ENCODE data around the gene ARL2BP. TPM values are rescaled to one million over a fixed set of nuclear protein-coding genes. Genes with fewer than 3 reads are reported as not detected.
A peak's percentile ranks its signal among the peaks of the same experiment; 100 is the strongest.

The ARL2BP gene
- polyA plus RNA-seq, 3 donors, result 35.4 to 84.6 (median 84.0) TPM

GRCh38 chr16:57258910-57259475 lies 13.9 kb downstream of the ARL2BP start:
- Histone ChIP-seq H2AFZ (ENCODE audit: insufficient read depth, low read depth, low read length, poor library complexity, severe bottlenecking) (no peak overlapping the region), H3K4me3 (replicated peaks in 1 of 3; ENCODE audit: low read depth in 2 of 3, low read length in 3 of 3) (no peak overlapping the region), H3K9me3 (replicated peaks in 1 of 2; ENCODE audit: control insufficient read depth in 1 of 2, insufficient read depth in 1 of 2, low read length in 2 of 2) (no peaks in the 10 kb centered on the region), H3K27me3 (ENCODE audit: control insufficient read depth in 2 of 2, insufficient read depth in 2 of 2, low read length in 2 of 2) (no peaks in the 10 kb centered on the region), H3K9ac (ENCODE audit: insufficient read depth, low read length, poor library complexity, severe bottlenecking) (no peak overlapping the region), H3K79me2 (ENCODE audit: insufficient read depth, low read length) (no peaks in the 10 kb centered on the region), H3K27ac (ENCODE audit: low read depth in 1 of 2, low read length in 2 of 2) (no peak overlapping the region), H3K36me3 (replicated peaks in 1 of 2; ENCODE audit: control insufficient read depth in 1 of 2, insufficient read depth in 2 of 2, low read length in 2 of 2) (peaks cover under 1 to 27% of the 10 kb centered on the region in 2 donors), H3K4me2 (replicated peaks; ENCODE audit: extremely low read depth, low read length, poor library complexity, severe bottlenecking) (no peak overlapping the region), H4K20me1 (ENCODE audit: insufficient read depth, low read length) (no peaks in the 10 kb centered on the region), H3K4me1 (ENCODE audit: control insufficient read depth in 1 of 2, insufficient read depth in 2 of 2, low read length in 2 of 2) (peaks cover under 1 to 2% of the 10 kb centered on the region in 2 donors)
- Mint-ChIP-seq H3K4me3 (no peak overlapping the region), H3K9me3 (peaks cover 0 to 2% (median 0%) of the 10 kb centered on the region in 7 donors), H3K4me1 (peaks cover 6% of the 10 kb centered on the region), H3K27me3 (ENCODE audit: low read depth in 3 of 3) (peaks cover 0 to 5% (median 4%) of the 10 kb centered on the region in 3 donors), H3K36me3 (peaks cover 11 to 12% of the 10 kb centered on the region in 2 donors), H3K27ac (no peak overlapping the region)
- intact Hi-C loops (cut with micrococcal nuclease), result no loop called here
- no CpG with 5 or more reads among the region's 1 CpG for WGBS (ENCODE audit: insufficient coverage)
- TF ChIP-seq CTCF (IDR thresholded peaks at IDR 0.05), result no peak
- no peak for DNase-seq

GRCh38 chr16:57260294-57260929 lies 15.4 kb downstream of the ARL2BP start:
- peaks cover 11% of the 10 kb centered on the region for H3K4me1 Mint-ChIP-seq
- H3K27me3 Mint-ChIP-seq (ENCODE audit: low read depth in 3 of 3), result peaks cover 0 to 5% (median 4%) of the 10 kb centered on the region in 3 donors
- DNase-seq, result peak in 1 of 3 donors; percentile 24
- no peaks in the 10 kb centered on the region for H4K20me1 ChIP-seq (ENCODE audit: insufficient read depth, low read length)
- H3K27me3 ChIP-seq (ENCODE audit: control insufficient read depth in 2 of 2, insufficient read depth in 2 of 2, low read length in 2 of 2), result no peaks in the 10 kb centered on the region
- no peaks in the 10 kb centered on the region for H3K79me2 ChIP-seq (ENCODE audit: insufficient read depth, low read length)
- H3K4me3 Mint-ChIP-seq, result no peak overlapping the region
- peaks cover 5 to 8% of the 10 kb centered on the region in 2 donors for H3K4me1 ChIP-seq (ENCODE audit: control insufficient read depth in 1 of 2, insufficient read depth in 2 of 2, low read length in 2 of 2)
- H3K9ac ChIP-seq (ENCODE audit: insufficient read depth, low read length, poor library complexity, severe bottlenecking), result peak overlapping the region; percentile 8
- TF ChIP-seq CTCF (IDR thresholded peaks at IDR 0.05), result no peak
- H3K27ac Mint-ChIP-seq, result no peak overlapping the region
- WGBS (ENCODE audit: insufficient coverage), result 51% methylated on average over 12 of the region's 16 CpGs
- peaks cover 0 to 15% of the 10 kb centered on the region in 2 donors for H3K36me3 ChIP-seq (replicated peaks in 1 of 2; ENCODE audit: control insufficient read depth in 1 of 2, insufficient read depth in 2 of 2, low read length in 2 of 2)
- no peak overlapping the region for H3K4me3 ChIP-seq (replicated peaks in 1 of 3; ENCODE audit: low read depth in 2 of 3, low read length in 3 of 3)
- no peak overlapping the region for H3K27ac ChIP-seq (ENCODE audit: low read depth in 1 of 2, low read length in 2 of 2)
- H2AFZ ChIP-seq (ENCODE audit: insufficient read depth, low read depth, low read length, poor library complexity, severe bottlenecking), result peak overlapping the region; percentile 51
- no peak overlapping the region for H3K4me2 ChIP-seq (replicated peaks; ENCODE audit: extremely low read depth, low read length, poor library complexity, severe bottlenecking)
- peaks cover 3 to 8% of the 10 kb centered on the region in 2 donors for H3K36me3 Mint-ChIP-seq
- no peaks in the 10 kb centered on the region for H3K9me3 ChIP-seq (replicated peaks in 1 of 2; ENCODE audit: control insufficient read depth in 1 of 2, insufficient read depth in 1 of 2, low read length in 2 of 2)
- intact Hi-C loops (cut with micrococcal nuclease), result no loop called here
- H3K9me3 Mint-ChIP-seq, result peaks cover 0 to 2% (median 0%) of the 10 kb centered on the region in 7 donors

All from CD14-positive monocyte (primary cell).